GM18858 (cell line): ENCODE measurements around the gene MORC1.
"Not testable (repeated sequence)": the region's sequence is repeated elsewhere in the genome, so short reads cannot be mapped to it uniquely, and the experiment has no call there.

ENCODE experiments used
- ATAC-seq: cut with Tn5 transposase; IDR thresholded peaks from one replicate; pipeline ENCODE4 v1.9.1; 2021; ENCODE audit not compliant: unreplicated experiment

MORC1 gene

DNA sequence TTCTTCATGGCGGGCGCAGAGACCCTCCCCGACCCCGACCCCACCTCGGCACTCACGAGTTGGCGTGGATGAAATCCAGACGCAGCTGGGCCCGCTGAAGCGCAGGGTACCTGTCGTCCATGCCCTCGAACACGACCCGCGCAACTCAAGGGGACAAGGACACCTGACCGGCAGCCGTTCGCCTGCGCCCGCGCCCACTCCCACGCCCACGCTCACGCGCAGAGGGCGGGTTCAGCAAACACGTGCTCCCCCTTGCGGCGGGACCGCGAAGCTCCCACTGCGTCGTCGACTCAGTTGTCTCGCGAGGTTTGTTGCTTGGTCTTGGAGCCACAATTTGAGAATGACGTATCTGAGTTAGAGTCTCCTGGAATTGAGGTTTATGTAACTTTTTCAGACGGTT, at the start of gene MORC1:
MORC1 (minus strand) TSS at position 196 of the 400 bp plus-strand sequence; CDS start at position 121, 75 bp downstream.
- ATAC-seq = no peak

GRCh38 chr3:109165905-109166304, 48.0 kb upstream of the MORC1 start:
- no peak for ATAC-seq

DNA sequence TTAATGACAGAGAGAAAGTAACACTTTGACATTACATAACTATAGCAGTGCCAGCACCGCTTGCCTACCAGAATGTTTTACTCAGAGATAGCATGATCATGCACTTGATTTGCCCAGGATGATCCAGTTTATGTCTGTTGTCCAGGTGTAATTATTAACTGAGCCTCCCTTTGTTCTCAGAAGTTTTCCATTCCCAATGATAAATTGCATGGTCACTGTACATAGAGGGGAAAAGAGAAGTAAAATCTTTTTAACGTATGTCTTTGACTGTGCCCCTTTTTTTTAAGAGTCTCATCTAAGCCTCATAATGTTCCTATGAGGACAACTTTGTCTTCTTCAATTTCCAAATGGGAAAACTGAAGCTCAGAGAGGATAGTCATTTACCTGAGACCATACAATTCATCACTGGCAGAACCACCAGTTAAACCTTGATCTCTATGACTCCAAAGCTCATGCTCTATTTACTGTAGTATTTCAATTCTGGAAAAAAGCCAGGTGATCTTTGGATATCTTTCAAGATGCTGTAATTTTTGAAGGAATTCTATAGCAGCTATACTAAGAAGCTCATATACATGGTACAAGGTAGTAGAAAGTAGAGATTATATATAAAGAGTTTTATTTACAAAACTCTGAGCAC, 43.7 kb upstream of the MORC1 start:
- ATAC-seq = no peak

- no peak for ATAC-seq
Observed at GRCh38 chr3:109155828-109156227, 37.9 kb upstream of the MORC1 start.

DNA sequence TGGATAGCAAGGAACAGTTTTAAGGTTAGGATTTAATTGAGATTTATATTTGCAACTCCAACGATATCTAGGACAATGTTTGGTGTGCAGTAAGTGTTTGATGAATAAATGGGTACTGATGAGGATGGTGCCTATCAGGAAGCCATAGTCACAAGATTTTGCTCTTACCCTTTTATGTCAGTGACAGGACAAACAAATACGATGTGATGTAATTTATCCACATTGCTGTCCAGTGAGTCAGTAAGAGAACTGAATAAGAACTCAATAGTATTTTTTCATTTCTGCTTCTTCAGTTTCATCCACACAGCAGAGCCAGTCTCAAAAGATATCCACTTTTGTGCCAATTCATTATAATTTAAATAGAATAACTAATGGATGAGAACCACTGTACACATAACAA, 37.0 kb upstream of the MORC1 start:
- no peak for ATAC-seq

GRCh38 chr3:109152320-109152719, 34.4 kb upstream of the MORC1 start:
- ATAC-seq = no peak

DNA sequence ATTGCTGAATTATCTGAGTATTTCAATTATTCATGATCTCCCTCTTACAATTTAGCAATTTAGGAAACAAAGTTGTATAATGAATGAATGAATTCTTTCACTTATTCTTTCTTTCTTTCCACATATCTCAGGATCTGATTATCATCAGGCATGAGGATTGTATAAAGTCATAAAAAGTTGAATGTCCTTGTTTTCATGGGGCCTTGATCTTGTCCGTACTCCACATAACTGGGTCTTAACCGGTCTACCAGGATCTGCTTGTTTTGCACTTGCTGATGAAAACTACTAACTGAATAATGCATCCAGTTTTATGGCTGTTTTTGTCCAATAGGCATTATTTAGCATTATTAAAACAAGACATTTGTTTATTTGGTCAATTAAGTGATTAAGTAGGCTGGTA, 31.1 kb upstream of the MORC1 start:
- ATAC-seq = no peak

DNA sequence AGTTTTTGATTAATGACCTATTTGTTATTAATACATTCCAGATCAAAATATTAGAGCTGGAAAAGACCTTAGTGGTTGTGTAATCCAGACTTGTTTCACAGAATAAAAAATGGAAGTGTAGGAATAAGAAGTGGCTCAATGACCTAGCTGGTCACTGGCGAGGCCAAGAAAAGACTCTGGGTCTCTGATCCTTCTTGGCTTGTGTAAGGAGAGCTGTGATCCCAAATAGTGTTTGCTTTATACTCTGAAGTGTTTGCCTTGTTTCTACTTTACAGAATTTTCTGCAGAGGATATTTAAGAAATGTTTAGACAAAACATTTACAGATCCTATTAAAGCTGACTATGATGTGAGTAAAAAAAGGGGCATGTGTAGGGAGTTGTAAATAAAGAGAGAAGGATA, 25.7 kb upstream of the MORC1 start:
- no peak for ATAC-seq

DNA sequence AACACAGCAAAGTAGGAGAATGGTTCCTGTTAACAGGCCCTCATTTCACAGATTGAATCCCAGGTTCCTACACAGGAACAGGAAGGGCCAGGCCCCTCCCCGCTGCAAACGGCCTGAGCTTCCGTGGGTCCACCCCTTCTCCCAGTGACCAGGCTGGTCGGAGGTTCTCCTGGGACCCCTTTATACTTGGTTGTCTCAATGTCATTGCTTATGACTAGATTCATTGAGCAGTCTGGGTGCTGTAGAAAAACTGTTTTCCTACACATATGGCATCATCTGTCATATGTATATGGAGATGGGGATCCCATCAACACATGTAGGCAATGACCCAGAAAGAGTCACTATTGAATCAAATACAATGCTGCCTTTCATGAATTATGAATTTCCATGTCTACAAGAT, 22.4 kb upstream of the MORC1 start:
- ATAC-seq = no peak

- no peak for ATAC-seq
Observed at GRCh38 chr3:109137761-109138160, 19.8 kb upstream of the MORC1 start.

GRCh38 chr3:109136523-109136922, 18.6 kb upstream of the MORC1 start, which contains the start of gene C3orf85:
Gene C3orf85, plus strand, starts transcription at chr3:109136719. Its CDS starts 129 bp downstream, at chr3:109136848.
- no peak for ATAC-seq

GRCh38 chr3:109133474-109133816, 15.5 kb upstream of the MORC1 start:
- not testable (repeated sequence) for ATAC-seq

GRCh38 chr3:109132801-109133473, 15.0 kb upstream of the MORC1 start:
- no peak for ATAC-seq

GRCh38 chr3:109131276-109131675, 13.3 kb upstream of the MORC1 start:
- no peak for ATAC-seq

DNA sequence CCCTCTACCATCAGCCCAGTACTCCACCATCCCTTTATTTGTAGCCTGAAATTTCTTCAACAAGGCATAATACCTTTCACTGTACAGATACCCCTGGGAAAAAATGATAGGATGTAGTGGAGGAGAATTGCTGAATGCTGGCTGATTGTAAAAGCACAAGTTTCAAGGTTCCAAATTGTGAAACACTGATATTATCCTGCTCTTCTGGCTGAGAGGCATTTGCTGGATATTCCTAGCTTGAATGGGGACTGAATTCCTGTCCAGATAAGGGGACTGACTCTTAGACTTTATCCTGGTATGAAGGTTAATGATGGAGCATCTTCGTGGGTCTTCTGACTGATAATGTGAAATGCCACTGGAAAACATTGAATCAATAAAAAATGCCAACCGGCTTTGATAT, 9.6 kb upstream of the MORC1 start:
- ATAC-seq = no peak

- no peak for ATAC-seq
Observed at GRCh38 chr3:109125902-109126301, 8.0 kb upstream of the MORC1 start.

GRCh38 chr3:109122690-109123089, 4.8 kb upstream of the MORC1 start:
- ATAC-seq = no peak

DNA sequence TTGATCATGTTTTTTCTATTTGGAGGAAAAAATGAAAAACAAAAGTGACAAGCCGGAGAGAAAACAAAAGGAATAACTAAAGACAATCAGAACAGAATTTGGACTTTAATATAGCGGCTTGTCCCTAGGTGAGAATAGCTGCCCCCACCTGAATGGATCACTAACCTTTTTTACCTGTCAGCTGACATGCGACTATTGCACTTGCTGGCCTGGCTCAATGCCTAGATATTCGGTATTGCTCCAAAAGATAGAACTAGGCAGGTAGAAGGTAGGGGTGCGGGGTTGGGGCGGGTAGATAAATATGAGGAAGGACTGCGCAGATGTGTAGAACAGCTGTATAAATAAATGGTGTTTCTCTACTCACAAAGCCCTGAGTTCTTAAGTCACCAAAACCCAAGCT, 650 bp upstream of the MORC1 start:
- ATAC-seq = no peak

GRCh38 chr3:109116031-109116430, 1.9 kb downstream of the MORC1 start:
- ATAC-seq = no peak

DNA sequence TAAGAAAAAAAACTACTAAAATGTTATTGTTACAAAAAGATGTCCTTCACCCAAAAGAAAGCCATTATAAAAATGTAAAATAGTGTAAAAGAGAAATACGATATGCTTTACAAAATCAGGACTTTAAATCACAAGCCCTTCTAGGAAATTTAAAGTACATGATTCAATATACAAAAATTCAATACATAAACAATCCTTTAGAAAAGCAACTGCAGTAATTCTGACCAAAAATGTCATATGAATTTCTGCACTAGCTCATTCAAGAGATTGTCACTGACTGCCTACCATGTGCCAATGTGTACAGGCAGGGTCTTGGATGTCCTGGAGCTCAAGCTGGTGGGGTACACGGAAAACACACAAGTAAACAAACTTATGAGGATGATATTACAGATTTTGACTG, 2.5 kb downstream of the MORC1 start:
- no peak for ATAC-seq

DNA sequence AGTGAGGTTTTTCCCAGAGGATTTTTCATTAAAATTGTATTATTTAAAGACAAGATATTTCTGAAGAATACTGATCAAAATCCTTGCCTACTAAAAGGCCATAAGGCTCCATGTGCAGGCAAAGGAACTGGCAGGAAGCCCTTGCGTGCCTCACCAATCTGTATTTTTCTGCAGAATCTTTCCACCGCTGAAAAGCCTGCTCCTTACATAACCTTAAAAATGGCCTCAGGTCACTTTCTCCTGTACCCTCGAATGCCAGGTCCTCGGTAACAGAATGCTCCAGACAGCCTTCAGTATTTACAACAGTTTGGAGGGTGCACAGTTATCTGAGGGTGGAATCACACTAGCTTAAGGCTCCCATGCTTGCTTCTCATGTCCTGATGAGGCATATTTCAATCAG, 3.2 kb downstream of the MORC1 start:
- ATAC-seq = no peak

DNA sequence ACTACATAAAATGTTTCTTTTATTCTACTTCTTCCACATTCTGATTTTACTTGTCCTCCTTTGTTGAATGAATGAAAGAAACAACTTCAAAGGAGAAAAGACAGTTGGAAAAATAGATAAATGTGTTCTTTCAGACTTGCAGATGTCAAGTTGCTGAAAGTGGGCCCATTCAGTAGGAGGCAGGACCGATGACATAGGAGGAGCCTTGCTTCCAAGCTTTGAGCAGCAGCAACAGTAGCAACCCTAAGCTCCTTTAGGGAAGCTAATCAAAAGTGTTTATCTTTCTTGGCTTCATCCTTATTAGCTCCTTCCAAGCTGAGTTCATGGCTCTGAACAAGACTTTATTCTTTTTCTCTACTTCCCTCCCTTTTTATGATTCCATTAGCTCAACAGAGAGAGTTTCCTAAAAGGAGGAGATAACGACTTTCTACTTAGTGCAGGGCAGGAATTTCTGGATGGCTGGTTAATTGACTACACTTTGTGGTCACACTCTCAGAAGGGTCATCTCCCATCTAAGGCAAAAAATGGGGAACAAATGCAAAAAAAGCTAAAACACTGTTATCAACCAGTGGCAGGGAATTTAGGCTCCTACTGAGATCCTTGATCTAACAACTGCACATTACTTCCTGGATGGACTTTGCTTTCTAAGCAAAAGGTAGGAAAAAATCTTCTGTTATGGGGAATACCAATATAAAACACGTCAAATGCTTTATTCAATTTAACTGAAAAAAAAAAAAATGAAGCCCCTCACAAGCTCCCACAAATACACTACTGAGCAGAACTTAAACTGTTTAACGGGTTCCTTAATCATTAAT, 4.8 kb downstream of the MORC1 start:
- no peak for ATAC-seq
